CD4-positive, alpha-beta T cell treated with Interleukin-15 for 4 hours (primary cell): Measurements from ENCODE around the gene COBL.

Source experiments
- DNase-seq: peaks from one replicate; pipeline ENCODE4 v3.0.0-alpha.2; 2020; ENCODE audit warnings: low spot score

COBL gene

DNA sequence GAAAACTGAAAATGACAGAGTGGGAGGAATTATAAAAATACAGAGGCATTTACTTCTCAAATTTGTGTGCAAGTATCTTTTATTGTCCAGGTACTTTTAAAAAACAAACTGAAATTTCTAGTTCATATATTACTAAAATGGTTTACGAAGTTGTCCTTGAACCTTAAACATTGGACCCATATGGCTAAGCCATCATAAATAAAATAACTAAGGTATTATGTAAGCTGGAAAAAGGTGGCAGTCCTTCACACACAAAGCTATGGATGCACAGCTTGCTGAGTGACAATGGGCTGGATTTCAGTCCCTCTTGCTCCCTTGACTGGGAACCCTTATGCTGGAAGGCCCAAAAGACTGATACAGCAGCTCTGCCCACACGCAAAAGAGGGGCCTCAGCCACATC is 66.1 kb downstream of the COBL start:
- DNase-seq: no peak

DNA sequence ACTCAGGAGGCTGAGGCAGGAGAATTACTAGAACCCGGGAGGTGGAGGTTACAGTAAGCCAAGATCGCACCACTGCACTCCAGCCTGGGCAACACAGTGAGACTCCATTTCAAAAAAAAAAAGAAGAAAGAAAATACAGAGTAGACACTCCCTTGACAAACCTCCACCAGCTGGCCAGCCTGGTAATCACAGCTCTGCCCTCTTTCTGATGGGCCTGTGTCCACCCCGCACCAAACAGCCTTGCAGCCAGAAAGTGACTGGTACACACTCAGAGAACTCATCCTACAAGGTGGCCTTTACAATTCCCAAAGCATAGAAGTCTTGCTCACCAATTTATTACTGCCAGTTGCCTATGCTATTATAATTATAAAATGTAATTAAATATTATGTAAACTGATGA is 66.6 kb downstream of the COBL start:
- no peak for DNase-seq

DNA sequence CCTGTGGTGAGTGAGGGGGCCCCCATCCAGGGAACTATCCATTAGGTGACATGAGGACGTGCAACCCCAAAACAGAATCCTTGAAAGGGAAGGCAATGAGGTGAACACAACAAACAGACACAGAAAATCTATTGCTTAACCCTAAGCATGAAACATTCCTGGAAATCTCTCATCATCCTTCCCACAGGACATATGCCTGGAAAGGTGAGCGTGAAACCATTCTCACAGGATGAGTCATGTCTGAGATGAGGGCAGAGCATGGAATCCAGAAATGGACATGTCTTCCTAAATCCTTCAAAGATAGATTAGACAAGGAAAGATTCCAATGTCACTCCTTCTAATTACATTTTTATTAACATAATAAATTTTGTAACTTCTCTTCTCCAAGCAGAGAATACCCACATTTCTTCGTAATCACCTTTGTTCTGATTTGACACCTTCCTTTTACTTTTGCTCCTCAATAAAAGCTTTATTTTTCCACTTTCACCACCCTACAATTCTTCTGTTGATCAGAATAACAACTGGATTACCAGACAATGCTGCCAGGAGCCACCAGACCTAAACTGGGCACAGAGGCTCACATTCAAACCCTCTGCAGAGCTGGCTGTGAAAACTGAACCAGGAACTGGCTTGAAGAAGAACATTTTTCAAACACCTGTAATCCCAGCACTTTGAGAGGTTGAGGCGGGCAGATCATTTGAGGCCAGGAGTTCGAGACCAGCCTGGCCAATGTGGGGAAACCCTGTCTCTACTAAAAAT is 67.2 kb downstream of the COBL start:
- no peak for DNase-seq

DNA sequence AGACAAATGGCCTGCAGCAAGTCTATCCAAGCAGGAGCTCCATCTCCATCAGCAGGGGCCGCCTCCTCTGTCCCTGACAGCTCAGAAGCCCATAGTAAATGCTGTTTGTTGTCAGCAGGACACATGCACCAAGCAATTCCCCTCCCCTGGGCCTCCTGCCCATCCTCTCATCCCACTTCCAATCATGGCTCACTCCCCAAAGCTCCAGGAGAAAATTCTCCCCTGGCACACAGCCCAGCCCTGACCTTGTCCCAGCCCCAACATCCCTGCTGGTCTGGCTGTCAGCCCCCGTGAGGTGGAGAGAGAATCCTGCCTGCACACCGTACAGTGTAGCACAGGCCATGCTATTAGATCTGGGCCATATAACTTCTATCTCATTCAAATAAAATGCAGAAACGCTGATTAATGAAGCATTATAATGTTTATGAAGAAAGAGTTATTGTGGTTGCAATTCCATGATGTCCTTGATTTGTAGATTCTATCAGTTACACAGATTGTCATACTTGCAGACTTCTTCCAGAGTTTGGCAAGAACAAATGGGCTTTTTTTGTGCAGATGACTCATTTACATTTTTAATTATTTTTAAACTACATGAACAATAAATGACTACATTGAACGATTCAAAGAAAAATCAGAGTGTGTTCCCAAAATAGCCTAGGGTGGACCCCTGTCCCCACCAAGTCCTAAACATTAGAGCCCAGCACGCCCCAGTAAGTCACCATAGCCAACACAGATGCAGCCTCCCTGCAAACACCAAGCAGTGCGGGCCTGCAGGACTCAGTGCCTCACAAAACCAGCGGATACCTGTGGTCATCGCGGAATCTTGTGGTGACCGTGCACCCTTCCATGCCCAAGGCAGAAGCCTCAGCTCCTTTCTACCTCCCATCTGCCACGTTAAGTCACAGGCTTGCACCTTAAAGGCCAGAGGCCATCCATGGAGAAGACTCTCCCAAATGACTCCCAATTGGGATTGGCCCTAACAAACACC is 70.1 kb downstream of the COBL start:
- no peak for DNase-seq

DNA sequence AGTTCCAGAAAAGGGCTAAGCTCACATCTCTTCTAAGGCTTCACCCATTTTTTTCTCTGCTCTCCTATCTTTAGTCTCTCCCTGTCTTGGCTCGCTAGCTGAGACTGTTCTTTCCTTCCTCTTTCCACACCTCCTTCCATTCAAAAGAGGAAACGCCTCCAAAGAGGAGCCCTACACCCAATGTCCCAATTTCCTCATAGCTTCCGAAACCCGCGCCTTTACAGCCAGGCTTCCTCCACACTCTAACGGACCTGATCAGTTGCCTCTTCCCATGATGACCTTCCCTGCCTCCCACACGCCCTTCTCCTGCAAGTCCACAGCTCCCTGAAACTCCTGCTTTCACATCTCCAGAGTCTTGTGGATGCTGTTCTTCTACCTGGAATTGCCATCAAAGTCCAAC is 71.7 kb downstream of the COBL start:
- no peak for DNase-seq

DNA sequence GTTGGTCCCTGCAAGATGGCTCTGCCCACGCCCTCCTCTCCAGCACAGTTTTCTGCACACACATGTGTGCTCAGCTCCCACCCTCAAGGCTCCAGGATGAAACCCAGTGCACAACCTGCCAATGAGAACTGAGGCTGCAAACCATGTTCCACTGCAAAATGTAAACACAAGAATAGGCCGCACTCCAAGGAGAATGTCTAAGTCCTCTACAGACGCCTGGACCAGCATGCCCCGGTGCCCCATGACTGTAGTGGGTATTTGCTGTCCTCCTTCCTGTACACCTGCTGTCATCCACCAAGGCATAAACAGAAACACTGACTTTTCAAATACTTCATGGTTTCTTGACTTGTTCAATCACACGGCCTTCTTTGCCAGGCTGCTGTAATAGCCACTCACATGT is 72.6 kb downstream of the COBL start:
- no peak for DNase-seq

DNA sequence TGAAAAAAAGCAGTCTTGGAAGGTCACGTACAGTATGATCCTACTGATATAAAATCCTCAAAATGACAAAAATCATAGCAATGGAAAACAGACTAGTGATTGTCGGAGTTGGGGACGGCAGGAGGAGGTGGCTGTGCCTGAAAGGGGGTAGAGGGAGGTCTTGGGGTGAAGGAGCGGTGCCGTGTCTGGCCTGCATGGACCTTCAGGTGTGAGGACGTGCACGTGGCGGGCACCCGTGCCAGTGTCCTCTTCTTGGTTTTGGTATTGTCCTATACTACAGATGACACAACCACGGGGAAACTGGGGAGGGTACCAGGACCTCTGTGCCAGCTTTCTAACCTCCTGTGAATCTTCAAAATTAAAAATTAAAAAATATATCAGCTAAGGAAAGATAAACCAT is 73.0 kb downstream of the COBL start:
- DNase-seq: no peak

DNA sequence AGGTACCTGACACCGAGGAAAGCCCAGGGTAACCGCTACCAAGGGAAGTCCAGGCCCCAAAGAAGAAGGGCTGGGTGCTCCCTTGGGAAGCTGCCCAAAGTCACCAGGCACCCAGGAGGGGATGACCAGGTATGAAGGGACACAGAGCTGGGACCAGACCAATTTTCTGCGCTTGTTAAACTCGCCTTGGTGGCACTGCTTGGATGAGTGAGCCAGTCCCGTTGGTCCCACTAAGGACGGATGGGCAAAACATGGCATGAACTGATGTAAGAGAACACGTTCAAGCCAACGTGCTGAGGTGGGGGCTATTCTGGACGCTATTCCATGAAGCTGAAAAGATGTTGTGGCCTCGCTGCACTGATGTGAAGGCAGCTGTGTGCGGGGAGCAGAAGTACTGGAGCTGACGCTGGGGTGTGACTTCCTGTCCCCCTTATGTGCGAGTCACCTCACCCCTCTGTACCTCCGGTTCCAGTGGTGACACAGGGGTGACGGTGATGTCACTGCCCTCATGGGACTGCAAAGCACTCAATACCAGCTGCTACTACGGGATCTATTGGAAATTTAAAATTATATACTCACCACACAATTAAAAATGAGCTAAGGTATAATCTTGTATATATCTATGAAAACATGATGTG is 73.6 kb downstream of the COBL start:
- DNase-seq: no peak

DNA sequence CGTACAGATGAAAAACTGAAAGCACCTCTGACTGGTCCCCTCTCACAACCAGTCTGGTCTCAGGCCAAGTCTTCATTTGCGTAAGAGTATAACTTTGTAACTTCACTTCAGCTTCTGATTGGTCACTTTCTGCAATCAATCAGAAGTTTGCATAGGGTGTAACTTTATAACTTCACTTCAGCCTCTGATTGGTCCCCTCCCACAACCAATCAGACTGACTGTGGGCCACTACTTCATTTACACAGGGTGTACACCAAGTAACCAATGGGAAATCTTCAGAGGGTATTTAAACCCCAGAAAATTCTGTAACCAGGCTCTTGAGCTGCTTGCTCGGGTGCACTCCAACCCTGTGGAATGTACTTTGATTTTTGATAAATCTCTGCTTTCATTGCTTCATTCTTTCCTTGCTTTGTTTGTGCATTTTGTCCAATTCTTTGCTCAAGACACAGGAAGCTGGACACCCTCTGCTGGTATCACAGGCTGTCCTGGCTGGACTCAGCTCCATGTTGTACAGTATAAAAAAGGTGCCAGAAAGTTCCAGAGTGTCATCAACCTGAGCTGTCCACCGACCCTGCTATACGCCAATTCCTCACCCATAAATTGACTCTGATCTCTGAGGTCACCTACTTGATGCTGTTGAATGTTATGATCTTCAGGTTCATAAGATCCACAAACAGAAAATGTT is 74.5 kb downstream of the COBL start:
- DNase-seq: no peak

DNA sequence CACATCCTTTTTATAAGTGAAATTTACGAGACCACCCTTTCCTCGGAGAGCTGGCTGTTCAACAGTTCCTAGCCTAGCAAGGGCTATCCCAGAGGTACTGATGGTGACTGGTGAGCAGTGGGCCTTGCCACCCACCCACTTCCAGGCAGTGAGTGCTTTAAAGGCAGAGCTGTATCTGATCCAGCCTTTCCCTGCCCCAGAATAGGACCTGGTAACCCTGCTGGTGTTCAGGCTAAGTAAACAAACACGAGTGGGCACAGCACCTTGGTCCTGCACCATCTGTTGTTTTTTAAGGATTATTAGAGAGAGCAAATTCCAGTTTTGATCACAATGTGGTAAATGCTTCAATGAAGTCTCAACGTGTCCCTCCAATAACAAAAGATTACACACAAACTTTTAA is 75.7 kb downstream of the COBL start:
- DNase-seq: no peak

DNA sequence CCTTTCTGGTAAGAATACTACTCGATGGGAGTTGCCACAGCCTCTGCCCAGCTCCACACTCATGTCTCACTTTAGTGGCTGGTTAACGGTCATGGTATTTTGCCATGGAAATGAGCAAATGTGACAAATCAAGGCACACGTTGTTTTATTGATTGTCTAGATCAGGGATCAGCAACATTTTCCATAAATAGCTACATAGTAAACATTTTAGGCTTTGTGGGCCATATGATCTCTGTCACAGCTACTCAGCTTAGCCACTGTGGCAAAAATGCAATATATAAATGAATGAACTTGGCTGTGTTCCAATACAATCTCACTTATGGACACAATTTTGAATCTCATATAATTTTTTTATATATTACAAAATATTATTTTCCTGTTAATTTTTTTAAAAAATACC is 76.9 kb downstream of the COBL start:
- DNase-seq: no peak

DNA sequence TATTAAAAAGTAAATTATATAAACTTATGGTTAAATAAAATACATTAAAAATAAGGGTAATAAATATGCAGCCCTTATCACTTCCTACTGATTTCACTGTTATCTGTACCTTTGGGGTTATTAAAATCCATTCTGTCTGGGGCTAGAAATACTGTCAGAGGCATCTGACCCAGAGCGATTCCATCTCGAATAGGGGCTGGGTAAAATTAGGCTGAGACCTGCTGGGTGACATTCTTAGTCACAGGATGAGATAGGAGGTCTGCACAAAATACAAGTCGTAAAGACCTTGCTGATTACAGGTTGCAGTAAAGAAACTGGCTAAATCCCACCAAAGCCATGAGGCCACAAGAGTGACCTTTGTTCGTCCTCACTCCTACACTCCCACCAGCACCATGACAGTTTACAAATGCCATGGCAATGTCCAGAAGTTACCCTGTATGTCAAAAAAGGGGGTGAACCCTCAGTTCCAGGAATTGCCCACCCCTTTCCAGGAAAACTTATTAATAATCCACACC is 77.6 kb downstream of the COBL start:
- no peak for DNase-seq

DNA sequence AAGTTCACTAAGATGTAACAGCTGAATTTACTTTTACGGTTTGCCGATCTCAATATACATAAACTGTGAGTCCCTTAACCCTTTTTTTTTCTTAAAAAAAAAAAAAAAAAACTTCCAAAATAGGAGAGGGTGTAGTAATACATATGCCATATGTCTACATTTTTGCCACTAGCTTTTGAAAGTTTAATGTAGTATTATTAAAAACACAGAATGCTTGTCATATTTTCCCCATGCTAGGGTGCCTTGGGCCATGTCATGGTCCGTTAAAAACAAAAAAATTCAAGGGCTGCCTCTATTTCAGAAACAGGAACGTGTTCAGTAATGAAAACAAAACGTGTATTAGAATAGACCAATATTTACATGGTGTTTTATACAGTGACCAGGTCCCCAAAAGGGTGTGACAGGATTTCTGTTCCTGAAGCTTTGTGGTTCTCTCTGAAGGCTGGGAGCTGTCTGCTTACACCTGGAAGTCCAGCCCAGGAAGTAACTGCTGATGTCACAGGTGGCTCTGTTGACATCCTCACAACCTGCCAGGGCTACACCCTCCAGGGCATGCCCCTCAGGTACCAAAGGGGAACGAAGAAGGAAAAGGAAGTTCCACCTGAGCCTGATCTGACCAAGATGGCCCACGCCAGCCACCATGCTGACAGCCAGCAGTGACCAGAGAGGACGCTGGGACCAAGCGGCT is 79.0 kb downstream of the COBL start:
- DNase-seq: no peak

DNA sequence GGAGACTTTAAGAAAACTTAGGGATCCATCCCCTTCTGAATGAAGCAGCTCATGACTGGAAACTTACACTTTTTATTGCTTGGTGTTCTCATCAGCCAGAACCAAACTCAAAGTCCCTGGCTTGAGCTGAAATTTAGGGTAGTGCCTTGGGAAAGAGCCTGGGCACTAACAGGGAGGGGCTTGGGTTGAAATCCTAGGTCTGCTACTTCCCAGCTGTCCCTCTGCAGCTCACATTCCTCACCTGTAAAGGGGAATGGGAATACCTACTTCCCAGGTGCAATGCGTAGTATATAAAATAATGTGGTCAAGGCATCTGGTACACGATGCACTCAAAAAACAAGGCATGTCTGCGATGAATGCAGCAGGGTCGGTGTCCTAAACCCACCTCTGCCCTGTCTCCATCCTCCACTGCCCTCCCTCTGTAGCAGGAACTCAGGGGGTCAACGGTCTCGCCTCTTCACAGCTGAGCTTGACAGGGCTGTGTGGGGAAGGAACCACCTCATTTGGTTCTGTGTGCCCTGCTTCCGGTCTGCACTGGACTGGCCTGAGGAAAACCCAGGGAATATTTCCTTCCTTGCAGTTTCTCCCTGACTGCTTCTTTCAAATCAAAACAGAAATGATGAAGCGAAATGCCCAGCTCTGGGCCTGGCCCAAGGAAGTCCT is 80.0 kb downstream of the COBL start:
- no peak for DNase-seq

DNA sequence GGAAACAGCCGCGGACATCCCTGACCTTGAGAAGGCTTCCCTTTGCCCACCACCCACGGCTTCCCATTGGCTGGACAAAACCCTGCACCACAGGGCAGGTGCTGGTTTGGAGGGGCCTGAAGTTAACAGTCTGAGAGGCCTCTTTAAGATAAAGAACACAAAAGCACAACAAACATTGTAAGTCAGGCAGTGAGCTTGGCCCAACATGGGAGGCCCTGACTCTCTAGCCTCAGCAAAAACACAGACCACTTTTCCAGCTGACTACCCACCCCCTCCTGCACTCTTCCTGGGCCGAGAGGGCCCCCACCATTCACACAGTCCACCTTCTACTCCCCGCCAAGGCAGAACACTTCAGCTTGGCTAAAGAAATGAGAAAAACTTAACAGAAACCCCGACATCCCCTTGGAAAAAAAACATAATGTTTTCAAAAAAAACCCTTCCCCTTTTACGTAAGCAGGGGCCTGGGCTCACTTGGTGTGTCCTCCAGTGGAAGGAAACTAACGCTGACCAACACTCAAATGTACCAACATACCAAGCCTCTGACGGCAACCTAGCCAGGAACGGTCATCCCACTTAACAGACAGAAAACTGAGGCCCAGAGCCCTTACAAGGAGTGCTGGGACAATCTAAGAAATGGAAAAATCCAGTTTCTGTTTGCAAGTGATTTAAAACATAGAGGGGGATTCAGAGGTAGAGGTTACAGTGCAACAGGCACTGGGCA is 80.9 kb downstream of the COBL start:
- no peak for DNase-seq

DNA sequence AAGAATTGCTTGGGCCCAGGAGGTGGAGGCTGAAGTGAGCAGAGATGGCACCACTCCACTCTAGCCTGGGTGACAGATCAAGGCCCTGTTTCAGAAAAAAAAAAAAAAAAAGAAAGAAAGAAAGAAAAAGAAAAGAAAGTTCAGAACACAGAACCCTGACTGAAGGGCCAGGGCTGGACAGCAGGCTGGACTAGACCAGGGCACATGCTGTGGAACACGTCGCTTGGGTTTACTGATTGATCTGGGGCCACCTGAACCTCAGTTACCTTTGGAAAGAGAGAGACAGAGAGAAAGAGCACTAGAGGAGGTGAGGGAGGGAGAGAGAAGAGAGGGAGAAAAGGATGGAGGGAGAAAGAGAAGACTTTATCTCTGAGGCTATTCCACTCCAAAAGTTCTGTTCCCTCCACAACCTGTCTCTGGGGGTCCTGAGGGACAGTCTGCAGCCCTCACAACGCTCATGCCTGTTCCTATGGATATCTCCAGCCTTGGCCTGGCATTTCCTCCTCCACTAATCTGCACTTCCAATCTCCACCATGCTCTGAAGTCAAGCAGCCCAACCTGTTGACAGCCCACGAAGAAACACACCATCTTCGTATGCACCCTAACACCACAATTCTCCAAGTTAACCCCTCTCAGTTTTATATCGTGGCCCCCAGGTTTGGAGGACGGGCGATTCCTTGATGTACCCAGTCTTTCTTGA is 81.8 kb downstream of the COBL start:
- DNase-seq: no peak

DNA sequence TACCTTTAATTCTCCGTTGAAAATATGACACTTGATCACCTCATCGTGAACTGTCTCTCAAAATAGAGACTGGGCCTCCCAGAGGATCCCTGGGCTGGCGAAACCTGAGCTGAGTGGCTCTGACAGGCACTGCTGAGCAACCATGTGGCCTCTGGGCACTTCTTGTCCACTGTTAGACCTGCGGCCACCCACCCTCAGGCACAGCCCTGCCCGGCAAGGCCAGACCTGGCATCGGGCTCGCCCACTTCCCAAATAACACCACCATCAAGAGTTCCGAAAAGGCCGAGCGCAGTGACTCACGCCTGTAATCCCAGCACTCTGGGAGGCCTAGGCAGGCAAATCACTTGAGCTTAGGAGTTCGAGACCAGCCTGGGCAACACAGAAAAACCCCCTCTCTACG is 82.5 kb downstream of the COBL start:
- DNase-seq: no peak

DNA sequence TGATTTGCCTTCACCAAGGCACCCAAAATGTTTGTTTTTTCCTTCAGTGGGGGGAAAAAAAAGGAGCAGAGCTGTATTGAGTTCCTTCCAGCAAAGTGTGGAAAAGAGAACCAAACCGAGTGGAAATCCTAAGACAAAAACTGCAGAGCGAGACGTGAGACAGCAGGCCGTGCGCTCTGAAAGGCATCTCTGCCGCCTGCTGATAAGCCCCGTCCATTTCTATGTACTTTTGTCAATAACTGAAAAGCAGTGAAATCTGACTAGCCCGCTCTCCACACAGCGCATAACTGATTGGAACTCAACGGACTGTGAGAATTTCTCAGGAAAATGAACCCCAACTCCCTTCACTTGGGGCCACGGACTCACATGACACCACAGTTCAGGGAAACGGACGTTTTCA is 83.2 kb downstream of the COBL start:
- DNase-seq: no peak

DNA sequence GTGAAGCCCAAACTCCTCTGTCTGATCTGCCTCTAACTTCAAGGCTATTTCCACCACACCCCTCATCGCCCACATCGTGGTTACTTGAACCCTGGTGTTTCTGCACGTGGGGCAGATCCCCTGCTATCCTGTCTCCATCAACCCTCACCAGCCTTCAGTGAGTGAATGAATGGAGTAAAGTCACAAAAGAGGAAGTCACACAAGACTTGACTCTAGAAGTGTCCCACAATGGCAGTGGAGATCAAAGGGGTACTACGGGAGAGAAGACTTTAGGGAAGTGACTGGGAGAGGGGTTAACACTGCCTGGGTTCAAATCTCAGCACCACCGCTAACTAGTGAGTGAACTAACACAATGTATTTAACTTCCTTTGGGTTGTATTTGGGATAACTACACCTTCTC is 85.9 kb downstream of the COBL start:
- DNase-seq: no peak

DNA sequence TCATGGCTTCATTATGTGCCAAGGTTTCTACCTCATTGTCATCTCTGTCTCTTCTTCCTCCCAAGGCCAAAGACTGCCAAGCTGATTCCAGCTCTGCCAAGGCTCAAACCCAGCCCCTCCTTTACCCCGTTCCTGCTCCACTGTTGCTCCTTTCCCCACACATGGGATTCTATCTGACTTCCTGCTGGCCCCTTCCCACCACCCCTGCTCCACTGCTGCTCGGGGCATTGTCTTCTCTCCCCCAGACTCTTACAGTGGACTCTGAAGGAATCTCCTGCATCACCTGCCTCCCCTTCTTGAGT is 86.3 kb downstream of the COBL start:
- DNase-seq: no peak
